Fibroblast of gingiva (primary cell): ENCODE data around the gene DAZ3.
"Not testable (repeated sequence)": the region's sequence is repeated elsewhere in the genome, so short reads cannot be mapped to it uniquely, and the experiment has no call there.

Experiments
- DNase-seq: peaks from one replicate; pipeline ENCODE4 v3.0.0-alpha.2; 2011; ENCODE audit warnings: low read depth

The DAZ3 gene, protein sequence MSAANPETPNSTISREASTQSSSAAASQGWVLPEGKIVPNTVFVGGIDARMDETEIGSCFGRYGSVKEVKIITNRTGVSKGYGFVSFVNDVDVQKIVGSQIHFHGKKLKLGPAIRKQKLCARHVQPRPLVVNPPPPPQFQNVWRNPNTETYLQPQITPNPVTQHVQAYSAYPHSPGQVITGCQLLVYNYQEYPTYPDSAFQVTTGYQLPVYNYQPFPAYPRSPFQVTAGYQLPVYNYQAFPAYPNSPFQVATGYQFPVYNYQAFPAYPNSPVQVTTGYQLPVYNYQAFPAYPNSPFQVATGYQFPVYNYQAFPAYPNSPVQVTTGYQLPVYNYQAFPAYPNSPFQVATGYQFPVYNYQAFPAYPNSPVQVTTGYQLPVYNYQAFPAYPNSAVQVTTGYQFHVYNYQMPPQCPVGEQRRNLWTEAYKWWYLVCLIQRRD

DNA sequence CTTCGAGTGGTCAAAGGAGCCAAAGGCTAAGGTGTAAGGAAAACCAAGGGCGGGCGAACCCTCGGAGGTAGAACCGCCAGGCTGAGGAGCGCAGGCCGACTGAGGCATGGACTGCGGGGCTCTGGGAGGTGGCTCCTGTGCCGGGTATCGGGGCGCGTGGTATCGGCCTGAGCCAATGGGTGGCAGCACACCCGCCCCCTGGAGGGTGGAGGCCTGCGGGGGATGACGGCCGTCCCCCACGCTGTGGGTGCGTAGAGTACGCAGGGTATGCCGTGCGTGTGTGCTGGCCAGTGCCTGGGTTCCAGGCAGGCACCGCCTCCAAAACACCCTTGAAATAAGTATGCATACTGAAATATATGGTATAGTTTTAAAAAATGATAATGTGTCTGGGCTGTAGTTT lies at the start of gene DAZ3:
Gene DAZ3, minus strand, starts transcription at position 101 of the 400 bp plus-strand sequence. CDS start 208 bp downstream, outside the sequence.
- DNase-seq, result not testable (repeated sequence)

DNA sequence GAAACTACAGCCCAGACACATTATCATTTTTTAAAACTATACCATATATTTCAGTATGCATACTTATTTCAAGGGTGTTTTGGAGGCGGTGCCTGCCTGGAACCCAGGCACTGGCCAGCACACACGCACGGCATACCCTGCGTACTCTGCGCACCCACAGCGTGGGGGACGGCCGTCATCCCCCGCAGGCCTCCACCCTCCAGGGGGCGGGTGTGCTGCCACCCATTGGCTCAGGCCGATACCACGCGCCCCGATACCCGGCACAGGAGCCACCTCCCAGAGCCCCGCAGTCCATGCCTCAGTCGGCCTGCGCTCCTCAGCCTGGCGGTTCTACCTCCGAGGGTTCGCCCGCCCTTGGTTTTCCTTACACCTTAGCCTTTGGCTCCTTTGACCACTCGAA lies 20.4 kb upstream of the DAZ3 start, which contains the start of gene DAZ4:
Gene DAZ4, plus strand, starts transcription at position 301 of the 400 bp plus-strand sequence. CDS start 208 bp downstream, outside the sequence.
- not testable (repeated sequence) for DNase-seq

- not testable (repeated sequence) for DNase-seq
These were observed 11.9 kb upstream of the DAZ3 start for GRCh38 chrY:24825069-24825468.

DNA sequence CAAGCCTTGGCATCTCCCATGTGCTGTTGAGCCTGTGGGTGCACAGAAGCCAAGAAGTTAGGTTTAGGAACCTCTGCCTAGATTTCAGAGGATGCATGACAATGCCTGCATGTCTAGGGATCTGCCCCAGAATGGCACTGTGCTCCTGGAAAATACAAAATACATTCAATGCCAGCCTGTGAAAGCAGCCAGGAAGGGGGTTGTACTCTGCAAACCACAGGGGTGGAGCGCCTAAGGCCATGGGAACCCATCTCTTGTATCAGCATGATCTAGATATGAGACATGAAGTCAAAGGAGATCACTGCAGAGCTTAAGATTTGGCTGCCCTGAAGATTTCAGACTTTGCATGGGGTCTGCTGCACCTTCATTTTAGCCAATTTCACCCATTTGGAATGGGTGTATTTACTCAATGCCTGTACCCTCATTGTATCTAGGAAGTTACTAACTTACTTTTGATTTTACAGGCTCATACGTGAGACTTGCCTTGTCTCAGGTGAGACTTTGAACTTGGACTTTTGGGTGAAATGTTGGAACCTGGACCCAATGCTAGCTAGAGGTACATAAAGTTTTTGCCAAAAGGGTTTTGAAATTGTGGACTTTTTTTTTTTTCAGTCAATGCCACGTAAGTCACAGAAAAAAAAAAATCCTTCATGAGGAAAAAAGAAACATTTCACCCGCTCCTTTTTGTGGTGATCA lies 11.1 kb upstream of the DAZ3 start:
- DNase-seq, result not testable (repeated sequence)

- not testable (repeated sequence) for DNase-seq
These were observed 8.6 kb upstream of the DAZ3 start for GRCh38 chrY:24821836-24822235.
